ENCODE measurements around the gene TNFSF15.

TNFSF15 gene

GRCh38 chr9:114824110-114824509 is 18.3 kb upstream of the TNFSF15 start:
- no peak for DNase-seq

- no peak for DNase-seq
These were observed 17.6 kb upstream of the TNFSF15 start for GRCh38 chr9:114823441-114823840.

- DNase-seq: no peak
These were observed 16.9 kb upstream of the TNFSF15 start for GRCh38 chr9:114822708-114823107.

- no peak for DNase-seq
These were observed 15.1 kb upstream of the TNFSF15 start for GRCh38 chr9:114820776-114821501.

GRCh38 chr9:114818178-114818577 is 12.3 kb upstream of the TNFSF15 start:
- no peak for DNase-seq

- DNase-seq: no peak
These were observed 8.0 kb upstream of the TNFSF15 start for GRCh38 chr9:114813717-114814418.

GRCh38 chr9:114811966-114812636 is 6.3 kb upstream of the TNFSF15 start:
- DNase-seq: no peak

GRCh38 chr9:114811301-114811700 is 5.5 kb upstream of the TNFSF15 start:
- DNase-seq: no peak

GRCh38 chr9:114810614-114811013 is 4.8 kb upstream of the TNFSF15 start:
- DNase-seq: no peak

GRCh38 chr9:114806526-114806900 is 674 bp upstream of the TNFSF15 start:
- DNase-seq: no peak

- no peak for DNase-seq
These were observed 1.3 kb downstream of the TNFSF15 start for GRCh38 chr9:114804505-114804904.

- no peak for DNase-seq
These were observed 2.2 kb downstream of the TNFSF15 start for GRCh38 chr9:114803479-114804265.

- DNase-seq: no peak
These were observed 5.9 kb downstream of the TNFSF15 start for GRCh38 chr9:114799925-114800324.

GRCh38 chr9:114799441-114799840 is 6.4 kb downstream of the TNFSF15 start:
- no peak for DNase-seq

- DNase-seq: no peak
These were observed 6.9 kb downstream of the TNFSF15 start for GRCh38 chr9:114798780-114799427.

- no peak for DNase-seq
These were observed 7.7 kb downstream of the TNFSF15 start for GRCh38 chr9:114798101-114798500.

GRCh38 chr9:114792396-114792795 is 13.4 kb downstream of the TNFSF15 start:
- DNase-seq: no peak

GRCh38 chr9:114791736-114792135 is 14.1 kb downstream of the TNFSF15 start:
- no peak for DNase-seq

GRCh38 chr9:114791312-114791711 is 14.5 kb downstream of the TNFSF15 start:
- DNase-seq: no peak

GRCh38 chr9:114790521-114790920 is 15.3 kb downstream of the TNFSF15 start:
- no peak for DNase-seq

GRCh38 chr9:114789006-114789405 is 16.8 kb downstream of the TNFSF15 start:
- DNase-seq: no peak

- no peak for DNase-seq
These were observed 17.9 kb downstream of the TNFSF15 start for GRCh38 chr9:114787781-114788498.

All from stimulated activated CD8-positive, alpha-beta memory T cell treated with anti-CD3 and anti-CD28 coated beads, Interleukin-4, amount 100 ng/mL, for 48 hours (primary cell).